Left lung (tissue), 14 donors: Measurements from ENCODE around the gene GNAO1. TPM values are rescaled to one million over a fixed set of nuclear protein-coding genes. Genes with fewer than 3 reads are reported as not detected.
A peak's percentile ranks its signal among the peaks of the same experiment; 100 is the strongest.

Source experiments
- ATAC-seq: fragments of 200-7000 bp; cut with Tn5 transposase; one replicate; pipeline ENCODE4 v1.9.1; 2020; ENCODE audit warnings: moderate library complexity
- DNase-seq, 4 donors: peaks; one replicate each; pipeline ENCODE4 v3.0.0-alpha.2; 2013 to 2020
- H3K27ac ChIP-seq, 2 donors: fragments of 200-600 bp; sonication (generic) in 1 of 2; one replicate each; pipeline versions ENCODE4 v1.5.0 to v1.8.0; 2020 to 2021
- H3K27me3 ChIP-seq, 2 donors: fragments of 200-600 bp; sonication (generic) in 1 of 2; one replicate each; pipeline versions ENCODE4 v1.5.0 to v1.8.0; 2020 to 2021
- H3K36me3 ChIP-seq, 2 donors: fragments of 200-600 bp; sonication (generic) in 1 of 2; one replicate each; pipeline versions ENCODE4 v1.5.0 to v1.8.0; 2020 to 2021
- H3K4me1 ChIP-seq, 2 donors: fragments of 200-600 bp; one replicate each; pipeline ENCODE4 v1.8.0; 2021
- H3K4me3 ChIP-seq, 2 donors: fragments of 200-600 bp; sonication (generic) in 1 of 2; one replicate each; pipeline versions ENCODE4 v1.5.0 to v1.8.0; 2020 to 2021; ENCODE audit warnings: mild to moderate bottlenecking in 1 of 2
- H3K9me3 ChIP-seq, 2 donors: fragments of 200-600 bp; sonication (generic) in 1 of 2; one replicate each; pipeline versions ENCODE4 v1.5.0 to v1.8.0; 2020 to 2021
- intact Hi-C, 2 donors: fragments of 100-400 bp; cut with DNase I; formaldehyde crosslinking; loops; one replicate each; pipeline versions ENCODE4 v1.11.2 to v1.14.2; 2022
- long read RNA-seq, 12 donors: library from polyadenylated mRNA in 2 of 12; unstranded in 2 of 12; transcript quantifications; one replicate each; pipeline ENCODE4 v2.0.0 and lab custom pipeline, GENCODE V29; 2019 to 2026
- polyA plus RNA-seq, 6 donors: library from polyadenylated mRNA; unstranded; fragments of 120-200 nt; gene quantifications; one replicate each; pipeline ENCODE4 v1.2.1, GENCODE V29; 2013; ENCODE audit not compliant: insufficient read length in 6 of 6
- total RNA-seq, 2 donors: library from RNA; stranded (reverse); fragmentation: NEBNext Ultra II Directional; extraction: Animal tissue kit (Norgen Biotek cat#: 25700); gene quantifications; one replicate each; pipeline ENCODE4 v1.2.1, GENCODE V29; 2021
- TF ChIP-seq, protein P1 (sequence below), 2 donors: fragments of 200-600 bp; sonication (generic) in 1 of 2; IDR thresholded peaks; one replicate each; pipeline versions ENCODE4 v1.5.0 to v1.8.0; 2021; ENCODE audit warnings: antibody characterized with exemption in 2 of 2
- donor health status: DM: no; HTN: yes; CAD: no.
- donor health status: DM: no; HTN: no; CAD: no.

The GNAO1 gene
- 1 to 10 TPM; 1.3 to 1.4 TPM for total RNA-seq
- polyA plus RNA-seq: 10 to 100 TPM; 20.5 to 34.1 (median 26.3) TPM
- long read RNA-seq, donor 1, full-length matches to known transcripts: 4 of 4 reads
- long read RNA-seq, donor 1, partial matches to known transcripts: 0 of 4 reads
- long read RNA-seq, donor 1, other reads (novel, unspliced or antisense): 0 of 4 reads
- long read RNA-seq, donor 2, full-length matches to known transcripts: 13 of 13 reads
- long read RNA-seq, donor 2, partial matches to known transcripts: 0 of 13 reads
- long read RNA-seq, donor 2, other reads (novel, unspliced or antisense): 0 of 13 reads
- long read RNA-seq, donor 3, full-length matches to known transcripts: 5 of 5 reads
- long read RNA-seq, donor 3, partial matches to known transcripts: 0 of 5 reads
- long read RNA-seq, donor 3, other reads (novel, unspliced or antisense): 0 of 5 reads
- long read RNA-seq, donor 4: 0 reads
- long read RNA-seq, donor 5, partial matches to known transcripts: 18 of 20 reads
- long read RNA-seq, donor 5, other reads (novel, unspliced or antisense): 0 of 20 reads
- long read RNA-seq, donor 6, full-length matches to known transcripts: 3 of 3 reads
- long read RNA-seq, donor 6, partial matches to known transcripts: 0 of 3 reads
- long read RNA-seq, donor 6, other reads (novel, unspliced or antisense): 0 of 3 reads
- long read RNA-seq, donor 7, full-length matches to known transcripts: 3 of 3 reads
- long read RNA-seq, donor 7, partial matches to known transcripts: 0 of 3 reads
- long read RNA-seq, donor 7, other reads (novel, unspliced or antisense): 0 of 3 reads
- long read RNA-seq, donor 8, full-length matches to known transcripts: 10 of 10 reads
- long read RNA-seq, donor 8, partial matches to known transcripts: 0 of 10 reads
- long read RNA-seq, donor 8, other reads (novel, unspliced or antisense): 0 of 10 reads
- long read RNA-seq, donor 9: 0 reads
- long read RNA-seq, donor 10: 0 reads
- long read RNA-seq, donor 11: 0 reads
- long read RNA-seq, donor 12, full-length matches to known transcripts: 4 of 4 reads
- long read RNA-seq, donor 12, partial matches to known transcripts: 0 of 4 reads
- long read RNA-seq, donor 12, other reads (novel, unspliced or antisense): 0 of 4 reads

DNA sequence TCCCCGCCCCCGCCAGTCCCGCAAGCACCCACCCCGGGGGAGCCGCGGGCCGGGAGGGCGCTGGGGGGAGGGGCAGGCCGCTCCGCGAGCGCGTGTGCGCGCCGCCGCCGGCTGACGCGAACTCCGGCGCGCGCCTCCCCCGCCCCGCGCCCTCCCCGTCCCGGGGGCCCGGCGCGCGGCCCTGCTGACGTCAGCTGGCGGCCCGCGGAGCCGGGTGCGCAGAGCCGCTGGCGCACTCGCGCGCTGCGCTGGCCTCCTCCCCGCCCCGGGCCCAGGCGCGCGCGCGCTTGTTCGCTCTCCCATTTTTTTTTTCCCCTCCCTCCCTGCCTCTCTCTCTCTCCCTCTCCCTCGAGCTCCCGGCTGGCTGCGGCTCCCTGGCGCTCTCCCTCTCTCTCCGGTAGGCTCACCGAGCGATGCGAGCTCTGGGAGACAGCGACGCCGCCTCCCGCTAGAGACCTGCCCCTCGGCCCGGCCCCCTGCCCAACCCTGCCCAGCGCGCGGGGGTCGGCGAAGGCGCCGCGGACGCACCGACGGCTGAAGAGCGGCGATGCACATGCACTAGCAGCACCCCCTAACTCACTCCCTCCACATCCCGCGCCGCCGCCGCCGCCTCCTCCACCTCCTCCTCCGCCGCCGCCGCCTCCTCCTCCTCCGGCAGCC lies at the start of gene GNAO1:
Gene GNAO1 (plus strand): TSS at position 334 of the 660 bp plus-strand sequence. CDS start 747 bp downstream, outside the sequence.
- DNase-seq (peak; percentile 39 to 91 (median 84)), ATAC-seq (peak; percentile 87)
- Histone ChIP-seq H3K27me3 (peaks cover 61 to 97% of the 10 kb centered on the region in 2 donors), H3K4me3 (peak within 1 kb of the TSS; percentile 43 to 49), H3K36me3 (no peaks in the 10 kb centered on the region), H3K27ac (no peak within 1 kb of the TSS), H3K4me1 (peaks cover 10 to 16% of the 10 kb centered on the region in 2 donors), H3K9me3 (no peaks in the 10 kb centered on the region)
- TF ChIP-seq, protein P1, sequence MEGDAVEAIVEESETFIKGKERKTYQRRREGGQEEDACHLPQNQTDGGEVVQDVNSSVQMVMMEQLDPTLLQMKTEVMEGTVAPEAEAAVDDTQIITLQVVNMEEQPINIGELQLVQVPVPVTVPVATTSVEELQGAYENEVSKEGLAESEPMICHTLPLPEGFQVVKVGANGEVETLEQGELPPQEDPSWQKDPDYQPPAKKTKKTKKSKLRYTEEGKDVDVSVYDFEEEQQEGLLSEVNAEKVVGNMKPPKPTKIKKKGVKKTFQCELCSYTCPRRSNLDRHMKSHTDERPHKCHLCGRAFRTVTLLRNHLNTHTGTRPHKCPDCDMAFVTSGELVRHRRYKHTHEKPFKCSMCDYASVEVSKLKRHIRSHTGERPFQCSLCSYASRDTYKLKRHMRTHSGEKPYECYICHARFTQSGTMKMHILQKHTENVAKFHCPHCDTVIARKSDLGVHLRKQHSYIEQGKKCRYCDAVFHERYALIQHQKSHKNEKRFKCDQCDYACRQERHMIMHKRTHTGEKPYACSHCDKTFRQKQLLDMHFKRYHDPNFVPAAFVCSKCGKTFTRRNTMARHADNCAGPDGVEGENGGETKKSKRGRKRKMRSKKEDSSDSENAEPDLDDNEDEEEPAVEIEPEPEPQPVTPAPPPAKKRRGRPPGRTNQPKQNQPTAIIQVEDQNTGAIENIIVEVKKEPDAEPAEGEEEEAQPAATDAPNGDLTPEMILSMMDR (IDR thresholded peaks at IDR 0.05): no peak
- intact Hi-C loops: no loop called here

DNA sequence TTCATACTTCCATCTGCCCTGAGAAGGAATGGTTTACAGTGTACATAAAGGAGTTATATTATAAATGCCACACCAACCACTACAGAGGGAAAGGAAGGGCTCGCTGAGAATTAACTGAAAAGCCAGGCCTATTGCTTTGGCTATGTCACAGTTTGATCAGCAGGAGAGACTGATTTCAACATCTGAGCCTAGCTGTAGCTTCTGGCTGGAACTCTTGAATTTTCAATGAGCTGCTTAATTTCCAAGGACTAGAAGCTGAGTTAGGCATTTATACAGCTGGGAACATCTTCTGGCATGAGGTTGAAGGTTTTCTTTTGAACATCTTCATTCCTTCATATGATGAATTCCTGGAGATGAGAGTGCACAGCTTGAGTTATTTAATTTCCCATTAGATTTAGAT lies 47.6 kb upstream of the GNAO1 start:
- TF ChIP-seq, protein P1 (IDR thresholded peaks at IDR 0.05): no peak
- H3K9me3 ChIP-seq: no peaks in the 10 kb centered on the region
- H3K4me3 ChIP-seq: no peak overlapping the region
- peaks cover 0 to 3% of the 10 kb centered on the region in 2 donors for H3K27me3 ChIP-seq
- intact Hi-C loops: no loop called here
- DNase-seq (peak in 1 of 4 donors; percentile 42), ATAC-seq (no peak)
- H3K36me3 ChIP-seq: no peaks in the 10 kb centered on the region
- no peak overlapping the region for H3K27ac ChIP-seq
- H3K4me1 ChIP-seq: no peaks in the 10 kb centered on the region

DNA sequence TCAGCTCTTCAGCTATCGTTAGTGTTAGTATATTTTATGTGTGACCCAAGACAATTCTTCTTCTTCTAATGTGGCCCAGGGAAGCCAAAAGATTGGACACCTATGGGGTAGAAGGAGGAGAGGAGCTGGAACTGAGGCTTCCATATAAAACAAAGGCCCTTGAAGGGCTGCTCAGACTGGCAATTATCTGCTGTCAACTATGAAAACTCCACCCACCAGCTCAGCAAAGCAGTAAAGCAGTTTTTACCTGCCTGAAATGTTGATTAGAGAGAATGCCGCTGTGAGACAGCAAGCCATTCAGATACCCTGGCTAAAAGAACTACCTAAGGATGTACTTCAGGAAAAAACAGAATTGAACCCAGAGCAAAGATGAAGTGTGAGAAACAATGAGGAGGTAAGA lies 45.9 kb upstream of the GNAO1 start:
- H3K4me3 ChIP-seq: no peak overlapping the region
- no peak overlapping the region for H3K27ac ChIP-seq
- H3K4me1 ChIP-seq: no peaks in the 10 kb centered on the region
- TF ChIP-seq, protein P1 (IDR thresholded peaks at IDR 0.05): no peak
- no peaks in the 10 kb centered on the region for H3K9me3 ChIP-seq
- no peak for ATAC-seq
- peaks cover 0 to 3% of the 10 kb centered on the region in 2 donors for H3K27me3 ChIP-seq
- DNase-seq: no peak
- no peaks in the 10 kb centered on the region for H3K36me3 ChIP-seq
- intact Hi-C loops: no loop called here

- H3K27me3 ChIP-seq: no peaks in the 10 kb centered on the region
- intact Hi-C loops: no loop called here
- ATAC-seq: no peak
Observed at GRCh38 chr16:56151621-56152020, 39.7 kb upstream of the GNAO1 start.

More at GRCh38 chr16:56151621-56152020, 39.7 kb upstream of the GNAO1 start:
- Histone ChIP-seq H3K4me3 (no peak overlapping the region), H3K27ac (no peak overlapping the region), H3K4me1 (no peaks in the 10 kb centered on the region), H3K9me3 (peaks cover 0 to 2% of the 10 kb centered on the region in 2 donors), H3K36me3 (no peaks in the 10 kb centered on the region)
- no peak for DNase-seq
- TF ChIP-seq, protein P1 (IDR thresholded peaks at IDR 0.05): no peak
